ENCODE data around the gene CDC6.

DNA sequence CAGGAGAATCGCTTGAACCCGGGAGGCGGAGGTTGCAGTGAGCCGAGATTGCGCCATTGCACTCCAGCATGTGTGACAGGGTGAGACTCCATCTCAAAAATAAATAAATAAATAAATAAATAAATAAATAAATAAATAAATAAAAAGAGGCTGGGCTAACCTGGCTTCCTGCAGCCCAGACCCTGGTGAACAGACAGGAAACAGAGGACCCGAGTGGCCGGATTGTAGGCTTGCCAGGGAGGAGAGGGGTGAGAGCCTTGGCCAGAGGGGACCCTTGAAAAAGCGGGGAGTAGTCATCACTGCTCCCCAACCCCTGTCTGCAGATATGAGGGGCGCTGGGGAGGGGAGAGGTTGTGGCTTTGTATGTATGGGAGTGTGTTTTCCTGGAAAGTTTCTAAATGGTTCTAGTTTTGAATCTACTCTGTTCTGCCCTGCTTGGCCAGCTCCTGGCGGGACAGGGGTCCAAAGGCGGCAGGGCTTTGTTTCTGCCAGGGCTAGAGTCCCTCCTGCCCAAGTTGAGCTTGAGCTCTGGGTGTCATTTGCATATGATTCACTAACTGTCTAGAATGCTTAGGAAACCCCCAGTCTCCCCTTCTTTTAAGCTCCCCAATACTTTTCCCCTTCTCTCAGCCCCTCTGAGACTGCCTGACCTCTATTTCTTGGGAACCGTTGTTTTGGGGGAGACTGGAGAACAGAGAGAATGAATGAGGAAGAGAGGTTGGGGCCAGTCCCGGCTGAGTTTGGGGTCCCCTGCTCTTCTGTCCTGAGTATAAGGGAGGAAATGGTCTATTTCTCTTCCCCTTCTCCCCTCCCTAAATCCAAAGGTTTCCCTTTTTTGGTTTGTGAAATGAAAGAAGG lies 37.7 kb downstream of the CDC6 start:
- TF ChIP-seq, protein P1, sequence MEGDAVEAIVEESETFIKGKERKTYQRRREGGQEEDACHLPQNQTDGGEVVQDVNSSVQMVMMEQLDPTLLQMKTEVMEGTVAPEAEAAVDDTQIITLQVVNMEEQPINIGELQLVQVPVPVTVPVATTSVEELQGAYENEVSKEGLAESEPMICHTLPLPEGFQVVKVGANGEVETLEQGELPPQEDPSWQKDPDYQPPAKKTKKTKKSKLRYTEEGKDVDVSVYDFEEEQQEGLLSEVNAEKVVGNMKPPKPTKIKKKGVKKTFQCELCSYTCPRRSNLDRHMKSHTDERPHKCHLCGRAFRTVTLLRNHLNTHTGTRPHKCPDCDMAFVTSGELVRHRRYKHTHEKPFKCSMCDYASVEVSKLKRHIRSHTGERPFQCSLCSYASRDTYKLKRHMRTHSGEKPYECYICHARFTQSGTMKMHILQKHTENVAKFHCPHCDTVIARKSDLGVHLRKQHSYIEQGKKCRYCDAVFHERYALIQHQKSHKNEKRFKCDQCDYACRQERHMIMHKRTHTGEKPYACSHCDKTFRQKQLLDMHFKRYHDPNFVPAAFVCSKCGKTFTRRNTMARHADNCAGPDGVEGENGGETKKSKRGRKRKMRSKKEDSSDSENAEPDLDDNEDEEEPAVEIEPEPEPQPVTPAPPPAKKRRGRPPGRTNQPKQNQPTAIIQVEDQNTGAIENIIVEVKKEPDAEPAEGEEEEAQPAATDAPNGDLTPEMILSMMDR (IDR thresholded peaks at IDR 0.05; ENCODE audit: extremely low read depth in 1 of 2, insufficient read depth in 1 of 2, low read depth in 1 of 2, low read length in 2 of 2), result no peak
- TF ChIP-seq POLR2A (IDR thresholded peaks at IDR 0.05; ENCODE audit: low read depth, low read length) (no peak), POLR2AphosphoS5 (IDR thresholded peaks at IDR 0.05; ENCODE audit: insufficient read depth, low read depth, low read length) (no peak)
- TF ChIP-seq, protein P2, sequence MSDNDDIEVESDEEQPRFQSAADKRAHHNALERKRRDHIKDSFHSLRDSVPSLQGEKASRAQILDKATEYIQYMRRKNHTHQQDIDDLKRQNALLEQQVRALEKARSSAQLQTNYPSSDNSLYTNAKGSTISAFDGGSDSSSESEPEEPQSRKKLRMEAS (IDR thresholded peaks at IDR 0.05; ENCODE audit: insufficient read depth, insufficient read length), result no peak

Data from endothelial cell of umbilical vein (primary cell).